HCT116 (cell line): ENCODE results near the gene NUP188. TPM values are rescaled to one million over a fixed set of nuclear protein-coding genes. Genes with fewer than 3 reads are reported as not detected.

Experiments
- ATAC-seq: fragments of 200-7000 bp; cut with Tn5 transposase; 2 replicates; pipeline ENCODE4 v1.9.1; 2020; ENCODE audit warnings: mild to moderate bottlenecking, moderate library complexity
- BruUV-seq: library from RNA; stranded (reverse); fragments of 400-500 nt; replicated peaks from 2 replicates; lab custom pipeline; 2021; lab: Mats Ljungman, UMichigan
- CTCF ChIA-PET: fragments of 300-600 bp; sonication (Branson Sonifier 250); formaldehyde crosslinking; loops from one replicate; lab custom pipeline; 2021; ENCODE audit warnings: antibody characterized with exemption; lab: Charles Lee
- POLR2A ChIA-PET: fragments of 300-600, 350-600 bp; sonication (Branson Sonifier 250); formaldehyde crosslinking; loops from one replicate; lab custom pipeline; 2021; ENCODE audit warnings: antibody characterized with exemption; lab: Charles Lee
- RAD21 ChIA-PET, 2 experiments: fragments of 300-600 bp; sonication (Branson Sonifier 250); formaldehyde crosslinking; loops; one replicate each; lab custom pipeline; 2023; ENCODE audit warnings: low total read pairs in 2 of 2; ENCODE audit not compliant: uncharacterized antibody in 2 of 2, unreplicated experiment in 2 of 2, low non-redundant PET in 1 of 2; lab: Charles Lee
- DNase-seq: peaks from one replicate; pipeline ENCODE4 v3.0.0-alpha.2; 2010; ENCODE audit warnings: low read depth, low spot score
- H2AFZ ChIP-seq: fragments of 200-600 bp; shearing (Covaris generic), sonication (generic); 2 replicates; pipeline ENCODE4 v1.6.1; 2017; ENCODE audit warnings: low read depth, mixed run types, mixed read lengths, antibody characterized with exemption, low read length; ENCODE audit not compliant: poor library complexity, severe bottlenecking
- H3K27ac ChIP-seq: 2 replicates; pipeline ENCODE4 v1.5.1; 2012; ENCODE audit warnings: low read depth, low read length
- H3K27me3 ChIP-seq: fragments of 200-600 bp; sonication (generic); 2 replicates; pipeline ENCODE4 v1.6.1; 2016; ENCODE audit warnings: mixed run types, low read length, mixed read lengths; ENCODE audit not compliant: insufficient read depth
- H3K36me3 ChIP-seq, 2 experiments: fragments of 200-500 bp in 1 of 2; fragments of 200-600 bp in 1 of 2; sonication (Bioruptor generic) in 1 of 2; sonication (generic) in 1 of 2; 2 replicates each; pipeline versions ENCODE4 v1.5.1 to v1.6.1; 2014 to 2016; ENCODE audit warnings: low read length in 2 of 2, inconsistent platforms in 1 of 2, mixed read lengths in 1 of 2, mixed run types in 1 of 2; ENCODE audit not compliant: insufficient read depth in 2 of 2, control insufficient read depth in 1 of 2
- H3K4me1 ChIP-seq, 2 experiments: fragments of 200-600 bp in 1 of 2; sonication (generic) in 1 of 2; 2 replicates each; pipeline versions ENCODE4 v1.5.1 to v1.6.1; 2012 to 2017; ENCODE audit warnings: low read length in 2 of 2, inconsistent platforms in 1 of 2, mild to moderate bottlenecking in 1 of 2, mixed read lengths in 1 of 2, mixed run types in 1 of 2, moderate library complexity in 1 of 2; ENCODE audit not compliant: insufficient read depth in 2 of 2, control insufficient read depth in 1 of 2
- H3K4me2 ChIP-seq: fragments of 200-600 bp; sonication (generic); 2 replicates; pipeline ENCODE4 v1.6.1; 2017; ENCODE audit warnings: mixed run types, low read length, mixed read lengths
- H3K4me3 ChIP-seq, 2 experiments: fragments of 200-600 bp in 1 of 2; sonication (generic) in 1 of 2; replicated peaks in 1 of 2; 2 replicates each; pipeline ENCODE4 v1.5.1; 2011 to 2016; ENCODE audit warnings: low read length in 2 of 2, control low read depth in 1 of 2, low read depth in 1 of 2, mild to moderate bottlenecking in 1 of 2, mixed read lengths in 1 of 2, mixed run types in 1 of 2
- H3K79me2 ChIP-seq: fragments of 200-600 bp; sonication (generic); 2 replicates; pipeline ENCODE4 v1.6.1; 2017; ENCODE audit warnings: mild to moderate bottlenecking, mixed run types, low read length, moderate library complexity, mixed read lengths; ENCODE audit not compliant: insufficient read depth
- H3K9ac ChIP-seq: fragments of 200-600 bp; sonication (generic); 2 replicates; pipeline ENCODE4 v1.6.1; 2016; ENCODE audit warnings: low read length, mixed read lengths
- H3K9me2 ChIP-seq: fragments of 200-600 bp; sonication (generic), shearing (Covaris generic); 2 replicates; pipeline ENCODE4 v1.6.1; 2017; ENCODE audit warnings: mixed run types, mild to moderate bottlenecking, moderate library complexity; ENCODE audit not compliant: insufficient read depth
- H3K9me3 ChIP-seq, 2 experiments: fragments of 200-500 bp in 1 of 2; fragments of 200-600 bp in 1 of 2; sonication (Bioruptor generic) in 1 of 2; sonication (generic) in 1 of 2; 2 replicates each; pipeline ENCODE4 v1.6.1; 2014 to 2017; ENCODE audit warnings: low read length in 2 of 2, mixed read lengths in 2 of 2, inconsistent platforms in 1 of 2, low read depth in 1 of 2, mild to moderate bottlenecking in 1 of 2, mixed run types in 1 of 2, moderate library complexity in 1 of 2; ENCODE audit not compliant: control insufficient read depth in 1 of 2, insufficient read depth in 1 of 2
- H4K20me1 ChIP-seq: fragments of 200-600 bp; sonication (generic), shearing (Covaris generic); 2 replicates; pipeline ENCODE4 v1.6.1; 2017; ENCODE audit warnings: mixed run types, mild to moderate bottlenecking, moderate library complexity; ENCODE audit not compliant: insufficient read depth
- CBX3 ChIP-seq: IDR thresholded peaks from 2 replicates; pipeline ENCODE4 v1.6.1; 2012; ENCODE audit warnings: low read depth
- CEBPB ChIP-seq: IDR thresholded peaks from 2 replicates; pipeline ENCODE4 v1.6.1; 2012; ENCODE audit warnings: low read depth
- CTCF ChIP-seq, 3 experiments: fragments of 200-600 bp in 1 of 3; sonication (generic) in 1 of 3; IDR thresholded peaks in 2 of 3; conservative IDR thresholded peaks in 1 of 3; 2 replicates each; pipeline ENCODE4 v1.5.1; 2012 to 2017; ENCODE audit warnings: low read depth in 2 of 3, low read length in 2 of 3, antibody characterized with exemption in 1 of 3, borderline replicate concordance in 1 of 3, control low read depth in 1 of 3, mild to moderate bottlenecking in 1 of 3, mixed read lengths in 1 of 3, mixed run types in 1 of 3, moderate library complexity in 1 of 3; ENCODE audit not compliant: insufficient read depth in 1 of 3
- EGR1 ChIP-seq: IDR thresholded peaks from 2 replicates; pipeline ENCODE4 v1.6.1; 2012; ENCODE audit warnings: low read depth
- EZH2 ChIP-seq: fragments of 200-600 bp; sonication (generic); IDR thresholded peaks from 2 replicates; pipeline ENCODE4 v1.6.1; 2017; ENCODE audit warnings: antibody characterized with exemption, mixed run types
- FOSL1 ChIP-seq: IDR thresholded peaks from 2 replicates; pipeline ENCODE4 v1.6.1; 2012; ENCODE audit warnings: low read depth
- POLR2AphosphoS5 ChIP-seq: IDR thresholded peaks from 2 replicates; pipeline ENCODE4 v1.6.1; 2011; ENCODE audit warnings: mild to moderate bottlenecking, low read depth, low read length, moderate library complexity
- REST ChIP-seq: IDR thresholded peaks from 2 replicates; pipeline ENCODE4 v1.6.1; 2012; ENCODE audit warnings: low read depth
- SIN3A ChIP-seq: IDR thresholded peaks from 2 replicates; pipeline ENCODE4 v1.6.1; 2012; ENCODE audit warnings: low read depth
- SP1 ChIP-seq: IDR thresholded peaks from 2 replicates; pipeline ENCODE4 v1.6.1; 2012; ENCODE audit warnings: low read depth
- SRF ChIP-seq: IDR thresholded peaks from 2 replicates; pipeline ENCODE4 v1.6.1; 2012; ENCODE audit warnings: low read depth
- TCF7L2 ChIP-seq: IDR thresholded peaks from 2 replicates; pipeline ENCODE4 v1.7.0; 2011; ENCODE audit warnings: borderline replicate concordance, inconsistent platforms; ENCODE audit not compliant: insufficient read depth, insufficient read length; ENCODE audit errors: extremely low read depth
- YY1 ChIP-seq: IDR thresholded peaks from 2 replicates; pipeline ENCODE4 v1.6.1; 2011; ENCODE audit warnings: low read length, low read depth, moderate library complexity, mild to moderate bottlenecking; ENCODE audit not compliant: insufficient replicate concordance; ENCODE audit errors: extremely low read depth
- intact Hi-C: fragments of 100-400 bp; cut with micrococcal nuclease; formaldehyde crosslinking; loops from 2 replicates; pipeline ENCODE4 v1.10.0; 2022
- total RNA-seq: library from RNA; stranded (reverse); gene quantifications from one replicate; pipeline ENCODE4 v1.2.1, GENCODE V29; 2021; ENCODE audit not compliant: unreplicated experiment
- TF ChIP-seq, protein P1 (sequence below): IDR thresholded peaks from 2 replicates; pipeline ENCODE4 v1.6.1; 2012

The NUP188 gene
- total RNA-seq, 1 experiment from 2014 or later: 115 TPM

DNA sequence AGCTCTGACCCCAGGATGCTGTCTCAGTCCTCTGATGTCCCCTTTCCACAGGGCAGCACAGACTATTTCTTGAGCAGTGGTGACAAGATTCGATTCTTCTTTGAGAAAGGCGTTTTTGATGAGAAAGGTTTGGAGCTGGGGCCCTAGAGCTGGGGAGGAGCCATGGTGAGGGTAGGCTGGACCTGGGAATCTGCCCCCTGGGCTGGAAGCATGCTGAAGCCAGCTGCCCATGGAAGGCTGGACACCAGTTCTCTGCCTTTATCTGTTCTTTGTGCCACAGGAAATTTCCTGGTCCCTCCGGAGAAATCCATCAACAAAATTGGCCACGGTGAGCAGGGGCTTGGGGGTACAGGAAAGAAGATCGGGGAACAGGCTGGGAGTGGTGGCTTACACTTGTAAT is 13.8 kb upstream of the NUP188 start:
- CTCF ChIA-PET: no interaction called here
- H3K79me2 ChIP-seq: no peaks in the 10 kb centered on the region

GRCh38 chr9:128936171-128936865 is 11.2 kb upstream of the NUP188 start:
- intact Hi-C loops: no loop called here
- no peak for ATAC-seq
- Histone ChIP-seq H3K27ac (no peak overlapping the region), H3K36me3 (no peaks in the 10 kb centered on the region), H3K4me3 (no peak overlapping the region), H2AFZ (no peak overlapping the region), H3K27me3 (no peaks in the 10 kb centered on the region), H3K9me3 (no peaks in the 10 kb centered on the region), H3K4me1 (no peaks in the 10 kb centered on the region), H3K9ac (no peak overlapping the region), H4K20me1 (no peaks in the 10 kb centered on the region), H3K9me2 (no peaks in the 10 kb centered on the region), H3K79me2 (no peaks in the 10 kb centered on the region), H3K4me2 (no peak overlapping the region)
- TF ChIP-seq YY1 (no peak), SP1 (no peak), SRF (no peak), CEBPB (no peak), REST (no peak), SIN3A (no peak), TCF7L2 (no peak), EGR1 (no peak), FOSL1 (no peak), POLR2AphosphoS5 (no peak), CBX3 (no peak), EZH2 (no peak), CTCF (IDR thresholded peaks at IDR 0.05 in 2 of 3, conservative IDR thresholded peaks at IDR 0.05 in 1 of 3; ENCODE audit: borderline replicate concordance in 1 of 3, insufficient read depth in 1 of 3, low read depth in 2 of 3, low read length in 2 of 3) (no peak)
- TF ChIP-seq, protein P1, sequence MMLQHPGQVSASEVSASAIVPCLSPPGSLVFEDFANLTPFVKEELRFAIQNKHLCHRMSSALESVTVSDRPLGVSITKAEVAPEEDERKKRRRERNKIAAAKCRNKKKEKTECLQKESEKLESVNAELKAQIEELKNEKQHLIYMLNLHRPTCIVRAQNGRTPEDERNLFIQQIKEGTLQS: no peak
- no peak for DNase-seq
- ChIA-PET POLR2A (no interaction called here), RAD21 (no interaction called here), CTCF (interaction anchor here (1.7 kb wide), 1 partner anchor 73 kb away, joined by 3 read pairs; no protein-coding TSS in a partner anchor)
- no TSS peak for BruUV-seq

More for the DNA sequence above, 13.8 kb upstream of the NUP188 start:
- intact Hi-C loops: no loop called here
- H3K9me2 ChIP-seq: no peaks in the 10 kb centered on the region
- no peaks in the 10 kb centered on the region for H3K4me1 ChIP-seq
- H3K9me3 ChIP-seq: no peaks in the 10 kb centered on the region
- H3K9ac ChIP-seq: no peak overlapping the region
- POLR2A ChIA-PET: no interaction called here
- H3K4me2 ChIP-seq: no peak overlapping the region
- no peaks in the 10 kb centered on the region for H3K36me3 ChIP-seq
- no peaks in the 10 kb centered on the region for H3K27me3 ChIP-seq
- BruUV-seq: no TSS peak
- ATAC-seq (no peak), DNase-seq (no peak)
- RAD21 ChIA-PET: no interaction called here
- H3K4me3 ChIP-seq: no peak overlapping the region
- no peak for TF ChIP-seq EZH2
- H4K20me1 ChIP-seq: no peaks in the 10 kb centered on the region
- H3K27ac ChIP-seq: no peak overlapping the region
- H2AFZ ChIP-seq: no peak overlapping the region
